ENCODE measurements around the gene INTS4. TPM values are rescaled to one million over a fixed set of nuclear protein-coding genes. Genes with fewer than 3 reads are reported as not detected.

INTS4 gene
- total and polyA plus RNA-seq, 2 of the 8 experiments (the other 6 are each of a cell fraction or from before 2014, with no cell fraction given) = 27.0 to 31.3 TPM

- peak within 1 kb of the TSS; percentile 98; the same call in 1 of the 2 replicates for H2BK15ac ChIP-seq (ENCODE audit: low read length)
- H2BK120ac ChIP-seq (replicated peaks; ENCODE audit: low read depth, low read length) = no peak within 1 kb of the TSS
- peak within 1 kb of the TSS; percentile 75 to 87 for H3K4me2 ChIP-seq (ENCODE audit: insufficient read depth in 1 of 2, low read depth in 2 of 2, low read length in 2 of 2)
- peak within 1 kb of the TSS; percentile 10 for H3K4ac ChIP-seq (replicated peaks; ENCODE audit: insufficient read length, low read depth, low read length)
- no peak within 1 kb of the TSS; the same call in 1 of the 2 replicates for H2AFZ ChIP-seq (ENCODE audit: low read length)
- H3K79me1 ChIP-seq (ENCODE audit: low read depth, low read length) = no peaks in the 10 kb centered on the region; the same call in 1 of the 2 replicates
- peaks cover 9% of the 10 kb centered on the region for H3K23me2 ChIP-seq (ENCODE audit: low read depth, low read length)
- peak within 1 kb of the TSS; percentile 21 for H3K14ac ChIP-seq (ENCODE audit: insufficient read length)
- no peak within 1 kb of the TSS; the same call in 1 of the 2 replicates for H2BK20ac ChIP-seq (ENCODE audit: low read length)
- peak within 1 kb of the TSS; percentile 76; the same call in 1 of the 2 replicates for H2BK5ac ChIP-seq (ENCODE audit: low read depth, low read length)
- H3K27ac ChIP-seq (ENCODE audit: low read depth, low read length) = peak within 1 kb of the TSS; percentile 35; the same call in 1 of the 2 replicates
- no peak within 1 kb of the TSS for H3K56ac ChIP-seq (replicated peaks; ENCODE audit: insufficient read length, low read depth, low read length)
- ChIA-PET POLR2A (ENCODE audit: partially characterized antibody) (interaction anchor here (1.2 to 2.1 kb wide), 3 partner anchors 17 to 28 kb away, joined by 3 to 6 read pairs (median 6); partner anchors contain the start of gene INTS4), CTCF (ENCODE audit: partially characterized antibody) (interaction anchor here (0.6 to 3.3 kb wide), 4 partner anchors 14 to 145 kb away, joined by 3 to 19 read pairs (median 3); no protein-coding TSS in a partner anchor)
- no peaks in the 10 kb centered on the region for H4K20me1 ChIP-seq (replicated peaks in 1 of 2; ENCODE audit: control insufficient read depth in 1 of 2, insufficient read depth in 2 of 2, low read length in 2 of 2)
- DNase-seq (ENCODE audit: low read depth in 1 of 2, low spot score in 2 of 2) (peak in 1 of 2 experiments; percentile 78), FAIRE-seq (no peak)
- peak within 1 kb of the TSS; percentile 68 to 78 (median 73) for H3K9ac ChIP-seq (replicated peaks in 1 of 4; ENCODE audit: extremely low read depth in 1 of 4, low read depth in 3 of 4, low read length in 3 of 4)
- H4K5ac ChIP-seq (ENCODE audit: insufficient read length, low read depth, low read length) = peak within 1 kb of the TSS; percentile 45
- H3K4me1 ChIP-seq (replicated peaks in 1 of 4; ENCODE audit: control insufficient read depth in 3 of 4, insufficient read depth in 4 of 4, low read length in 3 of 4) = peaks cover 0 to 13% (median 8%) of the 10 kb centered on the region in 4 experiments; a peak in 6 of 7 replicates
- H3K27me3 ChIP-seq (replicated peaks in 1 of 4; ENCODE audit: control insufficient read depth in 3 of 4, extremely low read depth in 1 of 4, insufficient read depth in 3 of 4, low read length in 3 of 4) = no peaks in the 10 kb centered on the region
- no peaks in the 10 kb centered on the region for H3K79me2 ChIP-seq (ENCODE audit: control insufficient read depth in 1 of 2, insufficient read depth in 2 of 2, low read length in 2 of 2)
- peak within 1 kb of the TSS; percentile 43 to 75 (median 64) for H3K4me3 ChIP-seq (ENCODE audit: extremely low read depth in 1 of 4, insufficient read depth in 2 of 4, low read depth in 3 of 4, low read length in 4 of 4)
- peak within 1 kb of the TSS; percentile 79 for H4K91ac ChIP-seq (replicated peaks; ENCODE audit: insufficient read length, low read length)
- no peak within 1 kb of the TSS; the same call in 1 of the 2 replicates for H4K8ac ChIP-seq (ENCODE audit: extremely low read depth, insufficient read depth, low read length)
- no peaks in the 10 kb centered on the region for H3K9me3 ChIP-seq (ENCODE audit: insufficient read depth in 2 of 2, low read depth in 1 of 2, low read length in 1 of 2)
- peak within 1 kb of the TSS; percentile 65 for H2BK12ac ChIP-seq (ENCODE audit: low read depth, low read length)
- H3K18ac ChIP-seq (ENCODE audit: extremely low read depth, low read length) = peak within 1 kb of the TSS; percentile 93
- no peaks in the 10 kb centered on the region for H3K36me3 ChIP-seq (ENCODE audit: control insufficient read depth in 2 of 4, insufficient read depth in 4 of 4, low read length in 3 of 4)
- H2AK5ac ChIP-seq (ENCODE audit: low read depth, low read length) = no peak within 1 kb of the TSS; the same call in 1 of the 2 replicates
- H3K23ac ChIP-seq (ENCODE audit: insufficient read length) = no peak within 1 kb of the TSS
- WGBS, 2 experiments (ENCODE audit: extremely low coverage in 1 of 2, insufficient coverage in 1 of 2, insufficient read length in 1 of 2, insufficient replicate concordance in 2 of 2, low coverage in 1 of 2, low lambda C conversion rate in 2 of 2, missing lambda C conversion rate in 1 of 2) = 8% methylated on average over 32 of the region's 37 CpGs; no CpG with 5 or more reads in 1 of the 2 experiments
- TF ChIP-seq RNF2 (IDR thresholded peaks at IDR 0.05; ENCODE audit: borderline replicate concordance, low read depth, low read length, missing control alignments, poor library complexity, severe bottlenecking) (no peak), SIRT6 (IDR thresholded peaks at IDR 0.05; ENCODE audit: low read length) (no peak), TAF7 (optimal IDR thresholded peaks at IDR 0.05; ENCODE audit: borderline replicate concordance, low read depth, low read length) (peak; percentile 66)
Measured at GRCh38 chr11:78022397-78023396, 28.2 kb upstream of the INTS4 start, which contains the start of gene KCTD14. Gene KCTD14 (minus strand): TSS chr11:78023276. CDS start chr11:78023249, 27 bp downstream.
